Caco-2 (cell line): ENCODE results near the gene SCUBE1. TPM values are rescaled to one million over a fixed set of nuclear protein-coding genes. Genes with fewer than 3 reads are reported as not detected.

Experiments
- BruUV-seq: library from RNA; stranded (reverse); fragments of 400-500 nt; replicated peaks from 2 replicates; lab custom pipeline; 2021; lab: Mats Ljungman, UMichigan
- CTCF ChIA-PET: fragments of 300-600 bp; sonication (Branson Sonifier 250); formaldehyde crosslinking; loops from one replicate; lab custom pipeline; 2022; ENCODE audit warnings: antibody characterized with exemption; lab: Charles Lee
- POLR2A ChIA-PET: fragments of 300-600 bp; sonication (Branson Sonifier 250); formaldehyde crosslinking; loops from one replicate; lab custom pipeline; 2022; ENCODE audit warnings: antibody characterized with exemption; lab: Charles Lee
- DNase-seq, 2 experiments: peaks; one replicate each; pipeline versions ENCODE4 v3.0.0 to v3.0.0-alpha.2; 2020 to 2022
- H3K27me3 ChIP-seq: replicated peaks from 2 replicates; pipeline ENCODE4 v1.6.0; 2011; ENCODE audit warnings: low read length; ENCODE audit not compliant: control insufficient read depth, insufficient read depth
- H3K36me3 ChIP-seq: 2 replicates; pipeline ENCODE4 v1.5.1; 2011; ENCODE audit warnings: low read length; ENCODE audit not compliant: control insufficient read depth, insufficient read depth
- H3K4me1 ChIP-seq: fragments of 250-450 bp; sonication (Bioruptor Pico); 2 replicates; pipeline ENCODE4 v1.5.1; 2020; ENCODE audit warnings: mild to moderate bottlenecking
- H3K4me3 ChIP-seq: 2 replicates; pipeline ENCODE4 v1.5.1; 2011; ENCODE audit warnings: low read depth, mild to moderate bottlenecking, control low read depth, low read length
- H3K9me3 ChIP-seq: fragments of 250-450 bp; sonication (Bioruptor Pico); 2 replicates; pipeline ENCODE4 v1.5.1; 2020; ENCODE audit warnings: mild to moderate bottlenecking, moderate library complexity
- H3K27ac Mint-ChIP-seq: one replicate; pipeline ENCODE4 v1.8.0; 2022; ENCODE audit warnings: mixed read lengths; ENCODE audit not compliant: unreplicated experiment
- H3K27me3 Mint-ChIP-seq: one replicate; pipeline ENCODE4 v1.8.0; 2022; ENCODE audit warnings: mixed read lengths; ENCODE audit not compliant: insufficient read depth, unreplicated experiment
- H3K36me3 Mint-ChIP-seq: one replicate; pipeline ENCODE4 v1.8.0; 2022; ENCODE audit warnings: mild to moderate bottlenecking, mixed read lengths; ENCODE audit not compliant: insufficient read depth, unreplicated experiment
- H3K4me1 Mint-ChIP-seq: one replicate; pipeline ENCODE4 v1.8.0; 2022; ENCODE audit warnings: low read depth, mixed read lengths; ENCODE audit not compliant: unreplicated experiment
- H3K4me3 Mint-ChIP-seq: one replicate; pipeline ENCODE4 v1.8.0; 2022; ENCODE audit warnings: mild to moderate bottlenecking, moderate library complexity, mixed read lengths; ENCODE audit not compliant: unreplicated experiment
- H3K9me3 Mint-ChIP-seq: one replicate; pipeline ENCODE4 v1.8.0; 2022; ENCODE audit warnings: mixed read lengths; ENCODE audit not compliant: unreplicated experiment
- CTCF ChIP-seq, 2 experiments: fragments of 200-600 bp in 1 of 2; IDR thresholded peaks; 1 replicate in 1 of 2; 2 replicates in 1 of 2; pipeline versions ENCODE4 v1.5.1 to v1.8.0; 2011 to 2022; ENCODE audit warnings: antibody characterized with exemption in 1 of 2, control low read depth in 1 of 2, inconsistent platforms in 1 of 2, low read depth in 1 of 2, low read length in 1 of 2, mild to moderate bottlenecking in 1 of 2, moderate library complexity in 1 of 2; ENCODE audit not compliant: insufficient read depth in 1 of 2, severe bottlenecking in 1 of 2, unreplicated experiment in 1 of 2
- intact Hi-C: fragments of 100-400 bp; cut with micrococcal nuclease; formaldehyde crosslinking; loops from one replicate; pipeline ENCODE4 v1.10.0; 2022; ENCODE audit not compliant: unreplicated experiment
- total RNA-seq: library from RNA; stranded (reverse); gene quantifications from 2 replicates; pipeline ENCODE4 v1.2.3, GENCODE V29; 2022

The SCUBE1 gene
- total RNA-seq, 1 experiment from 2014 or later: not detected

- POLR2A ChIA-PET: interaction anchor here (0.6 kb wide), 2 partner anchors 9 to 137 kb away, joined by 7 to 8 read pairs; partner anchors contain the start of gene PACSIN2
- Histone ChIP-seq H3K27me3 (no peaks in the 10 kb centered on the region), H3K9me3 (no peaks in the 10 kb centered on the region), H3K4me3 (peak within 1 kb of the TSS; percentile 90), H3K36me3 (no peaks in the 10 kb centered on the region), H3K4me1 (peaks cover 6% of the 10 kb centered on the region; the same call in 1 of the 2 replicates)
- TF ChIP-seq CTCF (IDR thresholded peaks at IDR 0.05; ENCODE audit: insufficient read depth in 1 of 2, low read depth in 1 of 2, low read length in 1 of 2, severe bottlenecking in 1 of 2, unreplicated experiment in 1 of 2): no peak
- intact Hi-C loops: no loop called here
- CTCF ChIA-PET: interaction anchor here (0.7 kb wide), 1 partner anchor 91 kb away, joined by 4 read pairs; no protein-coding TSS in a partner anchor
- Mint-ChIP-seq H3K27me3 (no peaks in the 10 kb centered on the region), H3K9me3 (no peaks in the 10 kb centered on the region), H3K27ac (peak within 1 kb of the TSS; percentile 74), H3K36me3 (no peaks in the 10 kb centered on the region), H3K4me3 (peak within 1 kb of the TSS; percentile 88), H3K4me1 (peaks cover 7% of the 10 kb centered on the region)
- BruUV-seq: no TSS peak
- peak in 1 of 2 experiments; percentile 56 for DNase-seq
These were observed 191.7 kb downstream of the SCUBE1 start, which contains the start of gene TSPO for GRCh38 chr22:43151251-43152002. Gene TSPO, plus strand, starts transcription at chr22:43151559. Its CDS starts 7,680 bp downstream, at chr22:43159239.

DNA sequence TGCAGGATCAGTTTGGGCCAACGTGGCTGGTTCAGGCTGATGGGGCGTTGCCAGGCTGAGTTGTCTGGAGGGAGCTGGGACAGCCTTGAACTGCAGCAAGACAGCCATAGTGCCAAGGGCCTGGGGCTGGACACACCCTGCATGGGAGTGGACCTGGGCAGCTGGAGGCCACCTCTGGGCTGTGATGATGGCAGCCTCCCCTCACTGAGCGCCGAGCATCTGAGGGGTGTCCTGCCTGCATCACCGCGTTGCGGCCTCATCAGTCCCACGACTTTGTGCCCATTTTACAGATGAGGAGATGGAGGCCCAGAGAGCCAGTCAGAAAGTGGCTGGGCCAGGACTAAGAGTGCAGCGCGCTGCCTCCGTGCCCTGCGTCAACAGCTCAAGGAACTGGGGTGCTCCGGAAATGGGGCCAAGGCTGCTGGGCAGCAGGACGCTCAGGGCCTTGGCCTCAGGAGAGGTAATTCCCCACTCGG, 192.4 kb downstream of the SCUBE1 start:
- DNase-seq: no peak
- Mint-ChIP-seq H3K27ac (peak overlapping the region; percentile 74), H3K4me3 (peak overlapping the region; percentile 88), H3K9me3 (no peaks in the 10 kb centered on the region), H3K27me3 (no peaks in the 10 kb centered on the region), H3K36me3 (no peaks in the 10 kb centered on the region), H3K4me1 (peaks cover 7% of the 10 kb centered on the region)
- intact Hi-C loops: no loop called here
- Histone ChIP-seq H3K4me1 (peaks cover 6% of the 10 kb centered on the region; the same call in 1 of the 2 replicates), H3K4me3 (peak overlapping the region; percentile 90), H3K9me3 (no peaks in the 10 kb centered on the region), H3K27me3 (no peaks in the 10 kb centered on the region), H3K36me3 (no peaks in the 10 kb centered on the region)
- BruUV-seq: no TSS peak
- TF ChIP-seq CTCF (IDR thresholded peaks at IDR 0.05; ENCODE audit: insufficient read depth in 1 of 2, low read depth in 1 of 2, low read length in 1 of 2, severe bottlenecking in 1 of 2, unreplicated experiment in 1 of 2): no peak
- POLR2A ChIA-PET: interaction anchor here (0.6 kb wide), 2 partner anchors 8 to 136 kb away, joined by 7 to 8 read pairs; partner anchors contain the start of gene PACSIN2
- CTCF ChIA-PET: interaction anchor here (0.7 kb wide), 1 partner anchor 90 kb away, joined by 4 read pairs; no protein-coding TSS in a partner anchor

GRCh38 chr22:43148581-43148980, 194.6 kb downstream of the SCUBE1 start:
- Mint-ChIP-seq H3K4me3 (no peak overlapping the region), H3K9me3 (no peaks in the 10 kb centered on the region), H3K27me3 (no peaks in the 10 kb centered on the region), H3K4me1 (peaks cover 7% of the 10 kb centered on the region), H3K36me3 (peaks cover 4% of the 10 kb centered on the region), H3K27ac (no peak overlapping the region)
- Histone ChIP-seq H3K9me3 (no peaks in the 10 kb centered on the region), H3K4me1 (peaks cover 10% of the 10 kb centered on the region; the same call in 1 of the 2 replicates), H3K4me3 (no peak overlapping the region), H3K36me3 (no peaks in the 10 kb centered on the region), H3K27me3 (no peaks in the 10 kb centered on the region)
- intact Hi-C loops: no loop called here
- POLR2A ChIA-PET: no interaction called here
- no peak for TF ChIP-seq CTCF (IDR thresholded peaks at IDR 0.05; ENCODE audit: insufficient read depth in 1 of 2, low read depth in 1 of 2, low read length in 1 of 2, severe bottlenecking in 1 of 2, unreplicated experiment in 1 of 2)
- DNase-seq: no peak
- BruUV-seq: no TSS peak
- CTCF ChIA-PET: interaction anchor here (0.6 kb wide), 1 partner anchor 39 kb away, joined by 3 read pairs; no protein-coding TSS in a partner anchor
